NB4 (cell line): ENCODE measurements around the gene EHF.

Experiments
- CTCF ChIP-seq: IDR thresholded peaks from one replicate; pipeline ENCODE4 v1.5.1; 2012; ENCODE audit warnings: low read depth, low read length
- MAX ChIP-seq: IDR thresholded peaks from 2 replicates; pipeline ENCODE4 v1.6.1; 2011; ENCODE audit warnings: low read depth, low read length
- MYC ChIP-seq: IDR thresholded peaks from 2 replicates; pipeline ENCODE4 v1.6.1; 2011; ENCODE audit warnings: low read depth, low read length
- POLR2A ChIP-seq: IDR thresholded peaks from 2 replicates; pipeline ENCODE4 v1.6.1; 2011; ENCODE audit warnings: mild to moderate bottlenecking; ENCODE audit not compliant: insufficient read length; ENCODE audit errors: extremely low read depth

GRCh38 chr11:34640050-34640923, 19.4 kb downstream of the EHF start:
- TF ChIP-seq CTCF (no peak), POLR2A (no peak), MYC (no peak), MAX (no peak)
